HG02870 (cell line): Measurements from ENCODE around the gene GALNT12.

Experiments used
- ATAC-seq: cut with Tn5 transposase; IDR thresholded peaks from one replicate; pipeline ENCODE4 v1.9.1; 2021; ENCODE audit warnings: mild to moderate bottlenecking, moderate library complexity; ENCODE audit not compliant: unreplicated experiment

Gene GALNT12

GRCh38 chr9:98855592-98855991, 48.1 kb downstream of the GALNT12 start:
- ATAC-seq: no peak

GRCh38 chr9:98856982-98857381, 49.5 kb downstream of the GALNT12 start:
- ATAC-seq: no peak

DNA sequence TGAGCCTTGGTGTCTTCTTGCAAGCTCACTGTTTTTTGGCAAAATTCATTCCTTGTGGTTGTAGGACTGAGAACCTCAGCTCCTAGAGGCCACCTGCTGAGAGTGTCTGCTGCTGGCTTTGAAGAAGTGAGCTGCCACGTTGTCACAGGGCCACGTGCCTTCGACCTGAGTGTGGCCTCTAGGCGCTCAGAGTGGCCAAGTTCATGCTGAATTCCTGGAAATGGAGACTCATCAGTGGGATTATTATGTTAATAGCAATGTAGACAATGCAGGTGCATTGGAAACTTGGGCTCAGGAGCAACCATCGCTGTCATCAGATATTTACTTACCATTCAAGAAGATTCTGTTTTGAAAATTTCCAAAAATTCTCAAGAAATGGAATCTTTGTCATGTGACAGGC, 52.5 kb downstream of the GALNT12 start:
- no peak for ATAC-seq

GRCh38 chr9:98860871-98861293, 53.4 kb downstream of the GALNT12 start:
- no peak for ATAC-seq

GRCh38 chr9:98861781-98862504, 54.5 kb downstream of the GALNT12 start:
- ATAC-seq: no peak

GRCh38 chr9:98862936-98863335, 55.5 kb downstream of the GALNT12 start:
- ATAC-seq: no peak

DNA sequence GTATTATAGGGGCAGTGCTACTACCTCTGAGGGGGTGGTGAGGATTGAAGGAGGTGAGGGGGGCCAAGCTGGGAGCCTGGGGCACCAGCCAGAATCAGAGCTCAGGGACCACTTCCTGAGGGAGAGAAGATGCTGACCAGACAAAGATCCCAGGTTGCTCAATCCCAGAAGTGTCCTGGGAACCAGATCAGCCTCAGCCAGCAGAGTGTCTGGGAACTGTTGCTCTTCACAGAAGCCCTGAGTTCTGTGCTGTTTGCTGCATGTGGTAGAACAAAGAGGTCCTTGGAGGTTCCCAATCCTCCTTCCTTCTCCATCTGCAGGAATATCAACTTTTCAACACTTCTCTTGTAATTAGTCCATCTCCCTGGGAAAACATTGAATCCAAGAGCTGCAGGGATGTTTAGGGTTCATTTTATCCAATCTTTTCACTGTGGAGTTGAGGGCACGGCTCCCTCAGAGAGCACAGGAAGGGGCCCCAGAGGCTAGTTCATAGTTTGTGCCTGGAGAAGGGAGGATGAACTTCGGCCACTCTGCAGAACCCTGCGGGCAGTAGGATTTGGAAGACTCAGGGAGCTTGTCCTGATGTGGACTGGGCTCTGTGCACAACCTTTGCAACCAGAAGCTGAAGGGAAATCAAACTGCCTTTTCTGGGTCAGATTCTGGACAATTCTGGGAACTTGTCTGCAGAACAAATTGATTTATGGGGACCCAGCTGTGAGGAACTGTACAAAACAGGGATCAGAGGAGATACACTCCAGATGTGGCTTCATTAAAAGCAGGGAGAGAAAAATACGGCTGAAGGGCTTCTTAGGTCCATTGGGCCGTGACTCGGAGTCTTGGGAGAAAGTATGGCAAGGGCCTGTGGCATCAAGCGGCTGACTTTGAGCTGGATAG, 57.1 kb downstream of the GALNT12 start:
- ATAC-seq: no peak

DNA sequence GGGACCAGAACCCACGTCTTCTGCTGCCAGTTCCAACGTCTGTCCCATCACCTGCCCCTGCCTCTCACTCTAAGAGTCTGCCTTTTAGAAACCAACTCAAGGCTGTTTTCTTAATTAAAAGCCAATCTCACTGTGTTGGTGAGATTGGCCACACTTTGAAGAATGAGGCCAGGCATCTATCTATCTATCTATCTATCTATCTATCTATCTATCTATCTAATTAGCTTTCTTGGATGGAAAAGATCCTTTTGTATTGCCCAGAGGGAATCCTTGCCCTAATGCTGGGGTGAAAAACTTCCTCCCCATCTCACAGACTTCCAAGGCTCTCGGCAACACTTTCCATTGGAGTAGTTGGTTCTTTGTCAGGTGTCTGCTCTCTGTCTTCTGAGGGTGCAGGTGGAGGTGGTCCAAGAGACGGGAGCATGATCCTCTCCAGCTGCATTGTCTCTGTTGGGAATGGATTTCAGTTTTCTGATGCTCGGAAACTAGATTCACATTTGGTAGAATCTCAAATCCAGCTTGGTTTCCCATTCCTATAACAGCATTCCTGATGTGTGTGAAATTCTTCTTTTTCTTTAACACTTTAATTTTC, 57.9 kb downstream of the GALNT12 start:
- no peak for ATAC-seq

DNA sequence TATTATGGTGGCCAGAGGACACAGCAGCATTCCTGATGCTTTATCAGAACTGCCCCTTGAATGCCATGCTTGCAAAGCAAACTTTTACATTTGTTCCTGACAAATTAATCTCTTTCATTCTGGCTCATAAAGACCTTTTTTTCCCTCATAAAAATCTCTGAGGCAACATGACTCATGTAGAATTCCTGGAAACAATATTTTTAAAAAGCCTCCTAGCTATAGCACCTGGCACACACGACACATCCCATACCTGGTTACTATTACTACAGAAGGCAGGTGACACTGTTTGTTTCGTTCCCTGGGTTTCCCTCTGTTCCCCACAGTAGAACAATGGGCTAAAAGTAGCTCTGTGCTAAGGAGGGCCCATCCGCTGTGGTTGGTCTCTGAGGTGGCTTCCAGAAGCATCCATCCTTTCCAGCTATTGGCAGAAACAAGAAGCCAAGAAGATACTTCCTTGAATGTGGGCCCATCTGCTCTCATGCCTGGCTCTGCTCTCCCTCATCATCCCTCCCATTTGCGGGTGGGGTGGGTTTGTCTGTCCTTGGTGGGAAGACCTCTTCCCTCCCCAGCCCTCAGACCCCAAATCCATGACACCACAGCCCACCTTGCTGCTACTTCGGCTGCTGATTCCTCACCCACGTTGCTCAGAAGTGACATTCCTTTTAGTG, 59.1 kb downstream of the GALNT12 start:
- no peak for ATAC-seq

DNA sequence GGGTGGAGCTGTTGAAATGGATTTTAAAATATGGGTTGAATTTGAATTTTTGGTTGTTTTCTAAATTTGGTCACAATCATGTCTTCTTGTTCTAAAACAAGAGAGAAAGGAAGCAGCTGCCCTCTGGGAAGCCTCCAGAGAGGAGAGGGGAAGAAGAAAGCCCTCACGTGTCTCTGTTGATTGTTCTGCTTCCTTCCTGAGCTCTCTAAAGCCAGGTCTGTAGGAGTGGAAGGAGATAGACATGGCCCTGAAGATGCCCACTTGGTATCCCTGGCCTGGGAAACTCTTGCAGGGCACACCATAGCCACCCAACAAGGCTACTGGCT, 59.6 kb downstream of the GALNT12 start:
- no peak for ATAC-seq

DNA sequence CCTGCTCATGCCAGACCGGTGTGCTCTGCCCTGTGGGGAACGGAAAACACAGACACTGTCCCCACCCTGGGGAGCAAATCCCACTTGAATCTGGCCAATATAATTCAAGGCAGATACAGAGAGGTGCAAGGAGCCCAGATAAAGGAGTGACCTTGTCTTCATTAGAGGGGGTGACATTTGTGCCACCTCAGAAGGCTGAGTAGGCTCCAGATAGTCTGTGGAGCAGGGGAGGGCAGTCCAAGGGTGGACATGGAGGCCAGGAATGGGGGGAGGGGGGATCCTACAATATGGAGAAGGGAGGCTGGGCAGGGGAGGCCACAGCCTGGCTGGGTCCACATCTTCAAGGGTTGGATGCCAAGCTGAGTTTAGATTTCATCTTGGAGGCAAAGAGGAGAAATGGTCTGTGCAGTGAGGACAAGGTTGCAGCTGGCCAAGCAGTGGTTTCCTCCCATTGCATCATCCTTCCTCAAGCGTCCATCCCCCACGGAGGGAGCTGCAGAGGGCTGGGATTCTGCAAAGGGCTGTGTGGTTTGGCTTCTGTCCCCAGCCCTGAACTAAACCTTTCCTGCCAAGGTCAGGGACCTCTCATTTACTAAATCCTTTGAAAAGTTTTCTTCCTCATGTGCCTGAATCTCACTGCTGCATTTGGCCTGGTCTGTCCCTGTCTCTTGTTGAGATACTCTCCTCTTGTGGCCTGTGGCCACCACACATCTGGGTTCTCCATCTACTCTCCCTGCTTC, 60.1 kb downstream of the GALNT12 start:
- no peak for ATAC-seq

DNA sequence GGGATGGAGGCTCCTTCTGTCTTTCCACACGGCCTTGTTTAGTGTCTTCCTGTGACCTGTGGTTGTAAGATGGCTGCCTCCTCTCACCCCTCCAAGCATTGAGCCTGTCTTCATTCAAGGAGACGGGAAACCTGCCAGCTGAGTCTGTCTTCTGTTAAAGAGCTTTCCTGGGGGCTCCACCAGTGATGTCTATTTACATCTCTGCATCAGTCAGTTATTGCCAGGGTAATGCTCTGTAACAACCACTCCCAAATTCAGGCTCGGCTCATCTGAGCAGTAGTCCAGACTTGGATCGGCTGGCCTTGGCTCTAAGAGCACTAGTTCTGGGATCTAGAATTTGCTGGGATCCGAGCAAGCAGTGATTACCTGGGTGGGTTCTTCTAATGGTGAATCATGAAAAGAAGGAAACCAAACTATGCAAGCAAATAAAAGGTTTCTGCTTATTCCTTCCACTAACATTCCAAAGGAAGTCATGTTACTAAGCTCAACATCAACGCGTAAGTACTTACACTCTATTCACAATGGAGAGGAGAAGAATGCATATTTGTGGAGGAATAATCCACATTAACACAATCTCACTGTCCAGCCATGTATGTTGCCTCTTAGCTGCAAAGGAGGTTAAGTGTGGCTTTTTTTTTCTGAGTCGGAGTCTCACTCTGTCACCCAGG, 61.7 kb downstream of the GALNT12 start:
- no peak for ATAC-seq

DNA sequence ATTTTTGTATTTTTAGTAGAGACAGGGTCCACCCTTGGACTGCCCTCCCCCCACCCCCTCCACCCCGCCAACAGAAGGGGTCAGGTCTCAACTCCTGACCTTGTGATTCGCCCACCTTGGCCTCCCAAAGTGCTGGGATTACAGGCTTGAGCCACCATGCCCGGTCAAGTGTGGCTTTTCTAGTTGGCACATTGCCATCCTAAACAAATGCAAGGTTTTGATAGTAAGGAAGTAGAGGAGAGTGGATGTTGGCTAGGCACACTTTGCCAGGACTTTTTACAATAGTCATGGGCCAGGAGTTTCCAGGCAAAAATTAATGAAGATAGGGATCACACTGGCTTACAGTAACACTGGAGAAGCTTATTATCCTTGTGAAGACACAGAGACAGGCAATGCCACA, 62.4 kb downstream of the GALNT12 start:
- no peak for ATAC-seq

DNA sequence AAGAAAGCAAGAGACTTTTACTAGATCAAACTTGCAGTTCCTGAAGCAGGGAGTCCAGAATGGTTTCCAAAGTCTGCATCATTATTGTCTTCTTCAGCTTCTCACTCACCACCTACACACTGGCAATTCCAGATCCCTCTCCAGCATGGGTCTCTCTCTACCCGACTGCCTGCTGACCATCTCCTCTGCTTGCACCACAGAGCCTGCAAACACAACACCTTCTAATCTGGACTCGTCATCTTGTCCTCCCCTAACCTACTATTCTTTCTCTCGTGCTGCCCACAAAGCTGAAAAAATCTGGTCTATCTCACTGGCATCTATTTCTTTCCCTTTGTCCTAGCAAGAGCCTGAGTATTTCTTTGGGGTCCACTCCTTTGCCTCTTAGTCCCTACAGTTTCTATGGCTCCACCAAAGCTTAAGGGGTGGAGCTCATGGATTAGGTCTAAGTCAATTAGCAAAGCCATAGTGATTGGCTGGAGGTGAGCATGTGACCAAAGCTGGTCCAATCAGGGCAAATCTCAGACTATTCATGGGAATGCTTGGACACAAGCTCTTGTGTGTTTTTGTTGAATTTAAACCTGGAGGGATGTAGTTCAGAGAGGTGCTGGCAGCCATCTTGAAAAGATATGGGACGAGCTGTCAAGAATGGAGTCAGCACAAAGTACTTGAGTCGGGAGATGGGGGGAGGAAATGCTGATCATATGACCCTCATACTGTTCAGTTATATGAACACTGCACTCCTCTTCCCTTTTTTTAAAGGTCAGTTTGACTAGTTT, 63.5 kb downstream of the GALNT12 start:
- no peak for ATAC-seq

DNA sequence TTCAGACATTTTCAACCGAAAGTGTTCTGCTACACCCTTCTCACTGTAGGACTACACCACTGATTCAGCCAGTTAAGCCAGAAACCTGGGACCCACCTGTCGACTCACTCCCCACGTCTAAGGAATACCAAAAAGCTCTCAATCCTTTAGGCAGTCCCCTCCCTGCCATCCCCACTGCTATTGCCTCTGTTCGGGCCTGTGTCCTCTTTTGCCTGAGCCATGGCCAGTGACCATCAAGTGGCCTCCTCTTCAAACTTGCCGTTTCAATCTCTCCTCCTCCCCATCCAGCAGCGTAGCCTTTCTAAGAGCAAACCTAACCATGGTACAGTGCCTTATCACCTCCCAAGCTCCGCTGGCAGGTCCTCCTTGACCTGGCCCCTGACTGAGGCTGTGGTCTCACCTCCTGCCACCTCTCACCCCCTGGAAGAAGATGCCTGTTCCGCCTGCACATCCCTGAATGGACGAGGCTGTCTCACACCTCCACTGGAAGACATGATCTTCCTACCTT, 64.1 kb downstream of the GALNT12 start:
- no peak for ATAC-seq

GRCh38 chr9:98873526-98873925, 66.1 kb downstream of the GALNT12 start:
- ATAC-seq: no peak

DNA sequence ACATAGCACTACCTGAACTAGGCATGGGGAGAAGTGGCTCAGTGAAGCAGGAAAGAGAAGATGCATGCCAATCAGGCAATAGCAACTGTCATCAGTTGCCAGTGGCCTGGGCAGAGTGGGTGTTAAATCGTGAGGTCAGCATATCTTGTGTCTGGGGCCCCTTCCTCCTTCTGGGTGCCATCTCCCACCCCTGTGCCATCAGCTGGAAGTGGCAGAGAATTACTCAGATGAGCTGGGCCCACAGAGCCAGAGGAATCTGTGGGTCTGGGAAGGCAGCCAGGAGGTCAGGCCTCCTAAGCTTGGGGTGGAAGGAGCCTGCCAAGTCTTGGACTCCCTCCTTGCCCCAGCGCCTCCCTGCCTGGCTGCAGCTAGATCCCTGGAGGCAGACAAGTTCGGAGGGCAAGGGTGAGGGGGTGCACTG, 66.5 kb downstream of the GALNT12 start:
- no peak for ATAC-seq

DNA sequence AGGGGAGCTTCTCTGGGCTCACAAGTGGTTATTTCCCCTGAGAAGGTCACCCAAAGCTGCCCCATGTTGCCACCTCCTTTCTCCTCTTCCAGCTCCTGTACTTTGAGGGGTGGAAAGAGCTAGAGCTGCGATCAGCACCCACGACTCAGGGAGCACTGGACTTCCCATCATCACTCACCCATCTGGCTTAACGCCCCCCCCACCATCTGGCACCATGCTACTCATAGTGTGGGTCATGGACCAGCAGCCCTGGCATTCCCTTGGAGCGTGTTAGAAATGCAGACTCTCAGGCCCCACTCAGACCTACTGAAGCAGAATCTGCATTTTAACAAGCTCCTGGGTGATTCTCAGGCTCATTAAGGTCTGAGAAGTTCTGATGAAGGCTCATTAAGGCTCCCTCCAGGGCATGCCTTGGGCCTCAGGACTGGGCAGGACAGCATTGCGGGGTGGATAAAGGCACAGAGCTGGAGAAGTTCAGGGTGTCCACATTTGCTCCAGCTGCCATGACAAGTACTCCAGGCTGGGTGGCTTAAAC, 67.3 kb downstream of the GALNT12 start:
- ATAC-seq: no peak

DNA sequence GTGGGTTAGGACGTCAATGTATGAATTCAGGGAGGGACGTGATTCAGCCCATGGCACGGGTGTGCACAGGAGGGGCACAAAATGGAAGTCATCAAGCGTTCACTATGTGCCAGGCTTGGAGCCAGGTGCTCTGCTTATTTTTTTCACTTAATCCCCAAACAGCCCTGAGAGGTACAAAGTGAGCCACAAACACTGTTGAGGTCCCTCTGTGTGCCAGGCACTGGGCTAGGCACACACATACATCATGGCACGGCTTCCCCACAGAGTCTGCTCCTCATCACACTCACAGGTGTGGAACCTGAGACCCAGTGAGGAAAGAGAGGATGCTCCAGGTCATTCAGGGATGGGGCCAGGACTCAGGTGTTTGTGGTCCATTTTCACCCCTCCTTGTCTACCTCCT, 68.1 kb downstream of the GALNT12 start:
- no peak for ATAC-seq
